NCI-H1930 (cell line): ENCODE results near the gene LGALS13.
"Not testable (repeated sequence)": the region's sequence is repeated elsewhere in the genome, so short reads cannot be mapped to it uniquely, and the experiment has no call there.

Experiments
- DNase-seq, 2 experiments: peaks; one replicate each; lab custom pipeline; 2025; lab: John Stamatoyannopoulos, UW

Gene LGALS13

DNA sequence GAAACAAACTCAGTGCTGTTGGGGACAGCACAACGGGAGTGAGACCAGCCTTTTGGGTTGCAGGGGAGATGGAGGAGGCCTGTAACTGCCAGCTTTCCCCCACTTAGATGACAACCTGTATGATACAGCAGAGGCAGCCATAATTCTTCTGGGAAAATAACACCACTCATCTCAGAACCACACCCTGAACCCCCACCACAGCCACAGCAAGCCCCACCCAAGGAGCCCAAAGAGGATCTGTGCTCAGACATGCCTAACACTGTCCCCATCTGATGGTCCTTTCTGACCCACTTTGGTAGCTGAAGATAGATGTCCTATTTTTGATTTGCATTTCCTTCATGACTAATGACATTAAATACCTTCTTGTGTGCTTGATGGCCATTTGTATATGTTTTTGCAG lies 15.4 kb downstream of the LGALS13 start:
- DNase-seq: no peak

DNA sequence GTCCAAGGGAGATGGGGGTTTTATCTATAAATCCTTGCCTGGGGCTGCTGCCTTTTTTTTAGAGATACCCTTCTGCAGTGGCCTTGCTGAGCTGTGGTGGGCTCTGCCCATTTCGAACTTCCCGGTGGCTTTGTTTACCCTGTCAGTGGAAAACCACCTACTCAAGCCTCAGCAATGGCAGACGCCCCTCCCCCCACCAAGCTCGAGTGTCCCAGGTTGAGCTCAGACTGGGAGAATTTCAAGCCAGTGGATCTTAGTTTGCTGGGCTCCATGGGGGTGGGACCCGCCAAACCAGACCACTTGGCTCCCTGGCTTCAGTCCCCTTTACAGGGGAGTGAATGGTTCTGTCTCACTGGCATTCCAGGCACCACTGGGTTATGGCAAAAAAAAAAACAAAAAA lies 21.6 kb downstream of the LGALS13 start:
- DNase-seq: no peak

DNA sequence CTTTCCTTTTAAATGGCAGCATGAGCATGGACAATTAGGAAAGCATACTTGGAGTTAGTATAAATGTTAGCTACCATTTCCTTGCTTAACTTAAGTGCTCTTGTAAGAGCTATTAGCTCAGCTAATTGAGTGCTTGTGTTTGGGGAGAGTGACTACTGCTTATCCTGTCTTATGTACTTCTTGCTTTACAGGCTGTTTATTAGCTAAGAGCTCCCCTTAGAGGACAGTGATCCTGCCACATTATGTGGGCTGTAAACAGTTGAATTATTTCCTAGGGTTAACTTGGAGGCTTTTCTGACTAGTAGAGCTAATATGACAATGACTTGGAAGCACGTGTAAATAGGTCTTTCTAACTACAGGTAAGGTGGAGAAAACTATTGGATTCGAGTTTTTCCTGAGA lies 25.3 kb downstream of the LGALS13 start:
- not testable (repeated sequence) for DNase-seq

DNA sequence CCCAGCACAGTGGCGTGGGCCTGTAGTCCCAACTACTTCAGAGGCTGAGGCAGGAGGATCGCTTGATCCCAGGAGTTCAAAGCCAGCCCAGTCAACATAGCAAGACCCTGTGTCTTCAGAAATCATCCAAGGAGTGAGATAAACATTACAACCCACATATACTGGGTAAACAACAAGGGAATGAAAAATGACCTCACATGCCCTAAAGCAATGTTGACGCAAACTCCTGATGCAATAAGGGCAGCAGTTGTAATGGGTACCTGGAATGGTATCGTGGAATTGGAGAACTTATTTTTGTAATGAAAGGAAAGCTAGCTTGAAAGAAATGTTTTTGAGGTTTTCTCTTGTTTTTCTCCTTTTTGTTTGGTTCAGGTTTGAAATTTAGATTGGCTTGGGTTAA lies 28.9 kb downstream of the LGALS13 start:
- no peak for DNase-seq

DNA sequence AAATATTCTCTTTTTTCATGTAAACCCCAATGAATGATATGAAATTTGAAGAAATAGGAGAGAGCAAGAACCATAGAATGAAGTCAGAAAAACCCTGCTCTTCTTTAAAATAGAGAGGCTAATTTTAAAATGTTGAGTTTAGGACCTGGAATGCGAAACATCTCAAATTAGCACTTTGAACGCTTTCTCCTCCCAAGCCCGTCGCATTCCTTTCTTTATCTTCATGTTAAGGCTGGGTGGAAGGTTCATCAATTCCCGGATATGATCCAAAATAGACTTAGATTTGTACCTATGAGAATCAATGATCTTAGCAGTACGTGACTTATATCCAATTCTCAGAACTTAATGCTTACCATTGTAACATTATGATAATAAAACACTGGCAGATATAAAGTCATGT lies 29.3 kb downstream of the LGALS13 start:
- no peak for DNase-seq

DNA sequence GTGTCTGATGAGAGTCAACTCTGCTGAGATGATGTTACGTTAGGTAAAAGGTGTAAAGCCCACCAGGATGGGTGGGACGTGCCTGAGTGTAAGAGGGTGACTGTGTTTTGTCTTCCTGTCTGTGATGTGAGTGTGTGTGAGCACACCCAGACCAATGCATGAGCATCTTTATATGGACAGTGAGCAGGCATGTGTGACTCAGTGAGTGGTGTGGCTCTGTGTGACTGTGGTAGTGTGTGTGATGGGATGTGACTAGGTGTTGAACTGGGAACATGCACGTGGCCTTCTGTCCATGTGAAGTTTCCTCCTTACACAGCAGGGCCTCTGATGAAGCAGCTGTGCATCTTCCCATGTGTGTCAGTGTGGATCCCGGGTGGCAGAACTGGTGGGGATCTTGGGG lies 35.6 kb downstream of the LGALS13 start:
- DNase-seq: no peak

DNA sequence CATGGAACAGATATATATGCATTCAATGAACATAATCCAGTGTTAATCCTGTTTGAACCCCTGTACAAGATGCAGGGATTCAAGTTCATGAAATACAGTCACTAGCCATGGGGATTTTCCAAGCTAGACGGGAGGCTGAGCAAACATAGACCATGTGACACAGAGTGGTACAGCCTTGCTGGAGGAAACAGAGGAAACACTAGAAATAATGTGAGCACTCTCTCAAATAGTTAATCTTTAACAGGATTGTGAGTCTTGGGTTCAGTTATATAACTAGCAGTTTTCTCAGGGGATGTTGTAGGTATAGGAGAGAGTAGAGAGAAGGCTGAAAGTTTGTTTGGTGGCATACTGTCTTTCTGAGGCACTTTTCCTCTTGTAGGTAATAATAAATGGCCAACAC lies 39.4 kb downstream of the LGALS13 start:
- no peak for DNase-seq

DNA sequence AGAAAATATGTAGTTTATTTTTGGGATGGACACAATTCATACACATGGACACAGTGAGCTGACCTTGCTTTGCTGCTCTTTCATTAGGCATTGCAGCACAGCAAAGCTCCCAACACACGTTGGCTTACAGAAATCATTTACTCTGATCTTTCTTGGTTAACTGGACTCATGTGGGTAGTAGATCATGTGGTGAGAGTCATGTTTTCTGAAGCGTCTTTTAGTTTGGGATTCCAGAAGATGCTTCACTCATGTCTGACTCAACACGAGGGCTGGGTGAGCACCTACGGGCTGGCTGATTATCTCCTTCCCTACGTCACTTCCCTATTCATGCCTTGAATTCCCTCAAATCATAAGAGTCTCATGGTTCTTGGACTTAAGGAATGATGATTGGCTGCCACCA lies 41.3 kb downstream of the LGALS13 start:
- DNase-seq: no peak

DNA sequence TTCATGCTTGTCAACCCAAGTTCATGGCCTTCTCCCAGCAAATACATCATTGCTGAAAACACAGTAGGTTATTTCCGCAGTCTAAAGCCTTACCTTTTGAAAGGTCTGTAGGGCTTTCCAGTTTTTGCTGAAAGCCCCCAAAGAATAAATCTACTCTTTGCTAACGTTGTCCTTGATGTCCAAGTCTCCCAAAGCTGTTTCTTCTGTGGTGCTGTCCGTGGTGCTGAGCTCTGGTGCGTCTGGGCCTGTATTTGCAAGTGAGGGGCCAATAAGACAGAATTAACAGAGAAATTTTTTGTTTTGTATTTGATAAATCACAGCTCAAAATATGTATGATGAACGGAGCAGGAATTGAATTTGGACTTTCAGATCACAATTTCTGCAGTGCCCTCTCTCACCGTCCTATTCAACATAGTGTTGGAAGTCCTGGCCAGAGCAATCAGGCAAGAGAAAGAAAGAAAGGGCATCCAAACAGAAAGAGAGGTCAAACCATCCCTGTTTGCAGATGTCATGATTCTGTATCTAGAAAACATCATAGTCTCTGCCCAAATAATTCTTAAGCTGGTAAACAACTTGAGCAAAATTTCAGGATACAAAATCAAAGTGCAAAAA lies 43.6 kb downstream of the LGALS13 start:
- DNase-seq: no peak

DNA sequence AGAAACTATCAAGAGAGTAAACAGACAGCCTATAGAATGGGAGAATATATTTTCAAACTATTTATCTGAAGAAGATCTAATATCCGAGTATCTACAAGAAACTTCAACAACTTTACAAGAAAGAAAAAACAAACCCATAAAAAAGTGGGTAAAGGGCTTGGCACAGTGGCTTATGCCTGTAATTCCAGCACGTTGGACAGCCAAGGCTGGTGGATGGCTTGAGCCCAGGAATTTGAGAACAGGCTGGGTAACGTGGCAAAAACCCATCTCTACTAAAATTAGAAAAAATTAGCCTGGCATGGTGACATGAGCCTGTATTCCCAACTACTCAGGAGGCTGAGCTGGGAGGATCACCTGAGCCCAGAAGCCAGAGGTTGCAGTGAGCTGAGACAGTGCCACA lies 45.6 kb downstream of the LGALS13 start:
- no peak for DNase-seq

DNA sequence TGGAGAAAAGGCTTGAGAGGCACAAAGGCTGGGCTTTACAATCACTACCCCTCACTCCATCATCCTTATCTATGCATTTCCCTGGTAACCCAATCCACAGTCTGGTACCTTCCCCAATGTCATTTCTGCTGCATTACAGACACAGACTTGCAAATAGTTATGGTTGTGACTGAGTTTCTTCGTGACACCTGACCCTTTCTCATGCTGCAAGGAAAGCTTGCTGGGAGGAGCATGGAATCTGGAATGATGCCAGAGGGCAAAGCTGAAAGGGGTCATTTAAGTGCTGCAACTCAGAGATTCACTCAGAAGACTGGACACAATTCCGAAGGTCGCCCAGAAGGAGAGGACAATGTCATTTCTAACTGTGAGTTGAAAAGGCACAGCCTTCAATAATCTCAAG lies 53.3 kb downstream of the LGALS13 start, which contains the start of gene LGALS16:
Gene LGALS16, plus strand, starts transcription at position 301 of the 400 bp plus-strand sequence. Its CDS starts 49 bp downstream, at position 350.
- DNase-seq: no peak
